NK-92 (cell line): ENCODE results near the gene ADGRG6.
"Not testable (repeated sequence)": the region's sequence is repeated elsewhere in the genome, so short reads cannot be mapped to it uniquely, and the experiment has no call there.

ENCODE experiments used
- DNase-seq: peaks from one replicate; lab custom pipeline; 2025; ENCODE audit not compliant: unreplicated experiment; lab: John Stamatoyannopoulos, UW

Gene ADGRG6

GRCh38 chr6:142343938-142344337 lies 42.1 kb downstream of the ADGRG6 start:
- no peak for DNase-seq

- DNase-seq, result no peak
Measured at GRCh38 chr6:142345261-142345660, 43.5 kb downstream of the ADGRG6 start.

- DNase-seq, result not testable (repeated sequence)
Measured at GRCh38 chr6:142346166-142346565, 44.4 kb downstream of the ADGRG6 start.

- DNase-seq, result no peak
Measured at GRCh38 chr6:142349215-142349823, 47.5 kb downstream of the ADGRG6 start.

- no peak for DNase-seq
Measured at GRCh38 chr6:142350309-142350708, 48.5 kb downstream of the ADGRG6 start.

GRCh38 chr6:142353690-142354089 lies 51.9 kb downstream of the ADGRG6 start:
- no peak for DNase-seq

- no peak for DNase-seq
Measured at GRCh38 chr6:142354650-142355049, 52.8 kb downstream of the ADGRG6 start.

- no peak for DNase-seq
Measured at GRCh38 chr6:142355520-142356174, 53.8 kb downstream of the ADGRG6 start.

GRCh38 chr6:142356201-142356883 lies 54.5 kb downstream of the ADGRG6 start:
- no peak for DNase-seq

- no peak for DNase-seq
Measured at GRCh38 chr6:142356884-142357225, 55.0 kb downstream of the ADGRG6 start.

- DNase-seq, result no peak
Measured at GRCh38 chr6:142357879-142358278, 56.1 kb downstream of the ADGRG6 start.

GRCh38 chr6:142359271-142359960 lies 57.6 kb downstream of the ADGRG6 start:
- no peak for DNase-seq

- DNase-seq, result no peak
Measured at GRCh38 chr6:142361345-142361744, 59.5 kb downstream of the ADGRG6 start.

GRCh38 chr6:142361779-142362750 lies 60.3 kb downstream of the ADGRG6 start:
- DNase-seq, result no peak

GRCh38 chr6:142367061-142367460 lies 65.3 kb downstream of the ADGRG6 start:
- no peak for DNase-seq

GRCh38 chr6:142367501-142368018 lies 65.8 kb downstream of the ADGRG6 start:
- DNase-seq, result no peak

GRCh38 chr6:142369266-142369665 lies 67.5 kb downstream of the ADGRG6 start:
- DNase-seq, result no peak

- DNase-seq, result no peak
Measured at GRCh38 chr6:142372348-142372747, 70.5 kb downstream of the ADGRG6 start.

GRCh38 chr6:142373268-142374090 lies 71.7 kb downstream of the ADGRG6 start:
- no peak for DNase-seq
